ENCODE measurements around the gene RBM47.

GRCh38 chr4:40601641-40602040 is 28.0 kb downstream of the RBM47 start:
- TF ChIP-seq CTCF (conservative IDR thresholded peaks at IDR 0.05 in 1 of 2, IDR thresholded peaks at IDR 0.05 in 1 of 2; ENCODE audit: low read depth in 1 of 2, low read length in 2 of 2) (no peak), EZH2 (IDR thresholded peaks at IDR 0.05; ENCODE audit: low read length, missing control alignments) (no peak)
